Spleen (tissue), 7 donors: Measurements from ENCODE around the gene PAOX.

Experiments
- CTCF ChIP-seq, 11 experiments: fragments of 200-600 bp in 7 of 11; fragments of 450-650 bp in 4 of 11; sonication (generic) in 4 of 11; IDR thresholded peaks in 8 of 11; conservative IDR thresholded peaks in 3 of 11; 1 replicate in 7 of 11; 2 replicates in 4 of 11; pipeline versions ENCODE4 v1.4.0 to v1.8.0; 2016 to 2021; ENCODE audit warnings: antibody characterized with exemption in 11 of 11, inconsistent platforms in 4 of 11, mild to moderate bottlenecking in 1 of 11
- POLR2A ChIP-seq, 3 donors: fragments of 450-650 bp; IDR thresholded peaks; one replicate each; pipeline ENCODE4 v1.5.1; 2017; ENCODE audit warnings: antibody characterized with exemption in 3 of 3, mild to moderate bottlenecking in 1 of 3
- POLR2AphosphoS5 ChIP-seq, 3 donors: sonication (generic); formaldehyde crosslinking; IDR thresholded peaks; one replicate each; pipeline ENCODE4 v1.5.1; 2017; ENCODE audit warnings: antibody characterized with exemption in 3 of 3
- donor health status: DM: no; HTN: no; CAD: no; lungs with moderate emphysema.
- donor health status: DM: no; HTN: no; CAD: no.
- donor health status: DM: no; HTN: no; CAD: no.

DNA sequence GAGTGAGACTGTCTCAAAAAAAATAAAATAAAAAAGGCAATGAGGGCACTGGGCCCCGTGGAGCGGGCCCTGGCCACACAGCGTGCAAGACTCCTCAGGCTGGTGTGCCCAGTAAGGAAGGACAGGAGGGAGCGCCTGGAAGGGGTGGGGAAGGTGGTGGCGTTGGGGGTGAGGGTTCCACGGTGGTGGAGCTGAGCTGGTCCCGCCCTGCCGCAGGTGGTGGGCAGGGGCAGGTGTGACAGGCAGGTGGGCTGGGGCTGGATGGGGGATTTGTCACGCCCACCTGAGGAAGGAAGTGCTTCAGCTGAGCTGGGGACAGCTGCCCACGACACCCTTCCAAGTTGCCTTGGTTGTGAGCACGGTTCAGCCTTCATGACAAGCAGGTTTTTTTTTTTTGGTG, 32.6 kb upstream of the PAOX start:
- no peak for TF ChIP-seq CTCF (IDR thresholded peaks at IDR 0.05 in 8 of 11, conservative IDR thresholded peaks at IDR 0.05 in 3 of 11)
- no peak for TF ChIP-seq POLR2A (IDR thresholded peaks at IDR 0.05)
- peak in 2 of 3 donors; percentile 11 to 43 for TF ChIP-seq POLR2AphosphoS5 (IDR thresholded peaks at IDR 0.05)
